PC-9 (cell line): ENCODE measurements around the gene IGFBP2. TPM values are rescaled to one million over a fixed set of nuclear protein-coding genes. Genes with fewer than 3 reads are reported as not detected.

Experiments
- BruUV-seq: library from RNA; stranded (reverse); fragments of 400-500 nt; replicated peaks from 2 replicates; lab custom pipeline; 2021; lab: Mats Ljungman, UMichigan
- CTCF ChIA-PET: fragments of 300-600 bp; sonication (Branson Sonifier 250); formaldehyde crosslinking; loops from one replicate; lab custom pipeline; 2022; ENCODE audit warnings: antibody characterized with exemption; lab: Charles Lee
- POLR2A ChIA-PET: fragments of 300-600 bp; sonication (Branson Sonifier 250); formaldehyde crosslinking; loops from one replicate; lab custom pipeline; 2022; ENCODE audit warnings: antibody characterized with exemption; ENCODE audit not compliant: unreplicated experiment; lab: Charles Lee
- DNase-seq, 2 experiments: peaks; one replicate each; pipeline versions ENCODE4 v3.0.0 to v3.0.0-alpha.2; 2015 to 2022; ENCODE audit warnings: mixed read lengths in 1 of 2
- H2AFZ ChIP-seq: fragments of 200-600 bp; sonication (generic); 2 replicates; pipeline ENCODE4 v1.8.1; 2017; ENCODE audit warnings: antibody characterized with exemption
- H3F3A ChIP-seq: fragments of 200-600 bp; sonication (generic); 2 replicates; pipeline ENCODE4 v1.8.1; 2017; ENCODE audit warnings: antibody characterized with exemption, mild to moderate bottlenecking, low read depth; ENCODE audit not compliant: insufficient read depth
- H3K27ac ChIP-seq: fragments of 200-600 bp; sonication (generic); 2 replicates; pipeline ENCODE4 v1.6.1; 2016; ENCODE audit warnings: mixed run types
- H3K27me3 ChIP-seq: fragments of 200-600 bp; sonication (generic); 2 replicates; pipeline ENCODE4 v1.6.1; 2016; ENCODE audit warnings: low read depth, mixed run types; ENCODE audit not compliant: insufficient read depth
- H3K36me3 ChIP-seq: fragments of 200-600 bp; sonication (generic); 2 replicates; pipeline ENCODE4 v1.6.1; 2016; ENCODE audit warnings: low read depth, mixed run types
- H3K4me1 ChIP-seq: fragments of 200-600 bp; sonication (generic); replicated peaks from 2 replicates; pipeline ENCODE4 v1.6.1; 2016; ENCODE audit warnings: mixed run types; ENCODE audit not compliant: insufficient read depth
- H3K4me2 ChIP-seq: fragments of 200-600 bp; sonication (generic); 2 replicates; pipeline ENCODE4 v1.6.1; 2017; ENCODE audit warnings: mixed run types
- H3K4me3 ChIP-seq: fragments of 200-600 bp; sonication (generic); 2 replicates; pipeline ENCODE4 v1.6.1; 2016; ENCODE audit warnings: mixed run types
- H3K79me2 ChIP-seq: fragments of 200-600 bp; sonication (generic); 2 replicates; pipeline ENCODE4 v1.6.1; 2017; ENCODE audit warnings: low read depth, mixed run types
- H3K9me2 ChIP-seq: fragments of 200-600 bp; sonication (generic); 2 replicates; pipeline ENCODE4 v1.8.1; 2017; ENCODE audit warnings: mild to moderate bottlenecking; ENCODE audit not compliant: insufficient read depth
- H3K9me3 ChIP-seq: fragments of 200-600 bp; sonication (generic); 2 replicates; pipeline ENCODE4 v1.8.1; 2016; ENCODE audit warnings: low read depth; ENCODE audit not compliant: insufficient read depth
- H4K20me1 ChIP-seq: fragments of 200-600 bp; sonication (generic); 2 replicates; pipeline ENCODE4 v1.8.1; 2017; ENCODE audit not compliant: insufficient read depth
- EZH2 ChIP-seq: fragments of 200-600 bp; sonication (generic); IDR thresholded peaks from 2 replicates; pipeline ENCODE4 v1.8.0; 2017; ENCODE audit warnings: antibody characterized with exemption, low read depth
- intact Hi-C: fragments of 100-400 bp; cut with micrococcal nuclease; formaldehyde crosslinking; loops from one replicate; pipeline ENCODE4 v1.10.0; 2022; ENCODE audit not compliant: unreplicated experiment
- total RNA-seq: library from RNA; stranded (reverse); gene quantifications from 2 replicates; pipeline ENCODE4 v1.2.3, GENCODE V29; 2021
- TF ChIP-seq, protein P1 (sequence below): fragments of 200-600 bp; sonication (generic); conservative IDR thresholded peaks from 2 replicates; pipeline ENCODE4 v1.6.1; 2017; ENCODE audit warnings: mixed run types, antibody characterized with exemption, mild to moderate bottlenecking, moderate library complexity

The IGFBP2 gene
- total RNA-seq, 1 experiment from 2014 or later: 106 TPM

DNA sequence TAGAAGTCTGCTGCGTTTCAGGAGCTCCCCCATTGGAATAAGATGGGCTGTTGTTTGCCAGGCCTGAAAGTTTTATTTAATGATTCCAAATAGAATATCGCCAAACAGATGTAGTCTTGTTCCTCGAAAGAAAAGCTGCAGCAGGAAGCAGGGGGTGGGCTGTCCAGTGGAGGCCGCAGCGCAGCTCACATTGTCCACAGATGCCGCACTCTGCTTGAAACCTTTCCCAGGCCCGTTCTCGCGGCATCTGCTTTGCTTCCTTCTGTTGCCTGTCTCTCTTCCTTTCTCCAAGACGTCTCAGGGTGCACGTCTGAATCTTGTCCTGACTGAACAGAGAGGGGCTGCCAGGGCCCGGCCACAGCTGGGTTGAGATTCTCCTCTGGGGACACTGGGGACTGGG lies 12.4 kb upstream of the IGFBP2 start:
- TF ChIP-seq EZH2: no peak
- TF ChIP-seq, protein P1, sequence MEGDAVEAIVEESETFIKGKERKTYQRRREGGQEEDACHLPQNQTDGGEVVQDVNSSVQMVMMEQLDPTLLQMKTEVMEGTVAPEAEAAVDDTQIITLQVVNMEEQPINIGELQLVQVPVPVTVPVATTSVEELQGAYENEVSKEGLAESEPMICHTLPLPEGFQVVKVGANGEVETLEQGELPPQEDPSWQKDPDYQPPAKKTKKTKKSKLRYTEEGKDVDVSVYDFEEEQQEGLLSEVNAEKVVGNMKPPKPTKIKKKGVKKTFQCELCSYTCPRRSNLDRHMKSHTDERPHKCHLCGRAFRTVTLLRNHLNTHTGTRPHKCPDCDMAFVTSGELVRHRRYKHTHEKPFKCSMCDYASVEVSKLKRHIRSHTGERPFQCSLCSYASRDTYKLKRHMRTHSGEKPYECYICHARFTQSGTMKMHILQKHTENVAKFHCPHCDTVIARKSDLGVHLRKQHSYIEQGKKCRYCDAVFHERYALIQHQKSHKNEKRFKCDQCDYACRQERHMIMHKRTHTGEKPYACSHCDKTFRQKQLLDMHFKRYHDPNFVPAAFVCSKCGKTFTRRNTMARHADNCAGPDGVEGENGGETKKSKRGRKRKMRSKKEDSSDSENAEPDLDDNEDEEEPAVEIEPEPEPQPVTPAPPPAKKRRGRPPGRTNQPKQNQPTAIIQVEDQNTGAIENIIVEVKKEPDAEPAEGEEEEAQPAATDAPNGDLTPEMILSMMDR: no peak
- Histone ChIP-seq H3K9me2 (no peaks in the 10 kb centered on the region), H3K36me3 (no peaks in the 10 kb centered on the region), H3K27ac (no peak overlapping the region), H3K4me2 (no peak overlapping the region), H3K27me3 (no peaks in the 10 kb centered on the region), H3K9me3 (no peaks in the 10 kb centered on the region), H4K20me1 (no peaks in the 10 kb centered on the region), H3K79me2 (no peaks in the 10 kb centered on the region), H3K4me1 (peaks cover 48% of the 10 kb centered on the region), H2AFZ (no peak overlapping the region), H3K4me3 (no peak overlapping the region), H3F3A (peaks cover 39% of the 10 kb centered on the region; the same call in 1 of the 2 replicates)
- intact Hi-C loops: no loop called here
- BruUV-seq: no TSS peak
- DNase-seq: no peak
- ChIA-PET POLR2A (no interaction called here), CTCF (no interaction called here)

DNA sequence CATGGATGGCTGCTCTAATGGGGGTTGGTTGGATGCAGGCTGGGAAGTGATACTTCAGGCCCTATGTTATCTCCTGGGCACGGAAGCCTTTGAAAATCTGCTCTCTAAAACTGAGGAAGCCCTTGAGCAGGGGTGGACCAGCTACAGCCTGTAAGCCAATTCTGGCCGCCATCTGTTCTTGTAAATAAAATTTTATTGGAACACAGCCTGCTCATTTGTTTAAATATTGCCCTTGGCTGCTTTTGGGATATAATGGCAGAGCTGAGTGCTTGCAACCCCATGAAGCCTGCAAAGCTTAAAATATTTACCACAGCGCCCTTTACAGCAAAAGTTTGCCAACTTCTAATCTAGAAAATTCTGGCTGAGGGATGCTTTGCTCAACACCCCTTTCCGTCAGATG lies 11.9 kb upstream of the IGFBP2 start:
- H3F3A ChIP-seq: peaks cover 43% of the 10 kb centered on the region; the same call in 1 of the 2 replicates
- no TSS peak for BruUV-seq
- no peak overlapping the region for H3K4me2 ChIP-seq
- H4K20me1 ChIP-seq: no peaks in the 10 kb centered on the region
- H3K27me3 ChIP-seq: no peaks in the 10 kb centered on the region
- no peak overlapping the region for H2AFZ ChIP-seq
- no peaks in the 10 kb centered on the region for H3K36me3 ChIP-seq
- no peaks in the 10 kb centered on the region for H3K79me2 ChIP-seq
- DNase-seq: no peak
- intact Hi-C loops: no loop called here
- H3K4me1 ChIP-seq: peaks cover 53% of the 10 kb centered on the region
- CTCF ChIA-PET: no interaction called here
- no peaks in the 10 kb centered on the region for H3K9me3 ChIP-seq
- POLR2A ChIA-PET: no interaction called here
- TF ChIP-seq, protein P1: no peak
- TF ChIP-seq EZH2: no peak
- no peaks in the 10 kb centered on the region for H3K9me2 ChIP-seq
- no peak overlapping the region for H3K4me3 ChIP-seq
- no peak overlapping the region for H3K27ac ChIP-seq

DNA sequence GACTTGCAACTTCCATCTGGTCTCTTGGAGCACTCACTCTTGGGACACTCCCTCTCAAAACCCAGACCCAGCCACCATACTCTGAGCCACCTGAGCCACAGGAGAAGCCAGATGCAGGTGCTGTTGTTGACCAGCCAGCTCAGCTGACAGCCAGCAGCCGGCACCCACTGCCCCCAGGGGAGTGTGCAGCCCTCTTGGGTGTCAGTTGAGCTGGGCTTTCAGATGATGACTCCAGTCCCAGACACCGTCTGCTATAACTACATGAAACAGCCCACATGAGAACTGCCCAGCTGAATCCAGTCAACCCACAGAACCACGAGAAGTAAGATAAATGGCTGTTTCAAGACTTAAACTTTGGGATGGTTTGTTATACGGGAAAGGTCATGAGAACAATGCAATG lies 10.7 kb upstream of the IGFBP2 start:
- no peaks in the 10 kb centered on the region for H3K79me2 ChIP-seq
- no peak overlapping the region for H3K4me2 ChIP-seq
- H3K9me3 ChIP-seq: no peaks in the 10 kb centered on the region
- no peaks in the 10 kb centered on the region for H3K27me3 ChIP-seq
- H3K9me2 ChIP-seq: no peaks in the 10 kb centered on the region
- no peak overlapping the region for H2AFZ ChIP-seq
- H4K20me1 ChIP-seq: no peaks in the 10 kb centered on the region
- H3K4me1 ChIP-seq: peaks cover 65% of the 10 kb centered on the region
- BruUV-seq: no TSS peak
- no peak overlapping the region for H3K4me3 ChIP-seq
- no peak overlapping the region for H3K27ac ChIP-seq
- POLR2A ChIA-PET: no interaction called here
- intact Hi-C loops: no loop called here
- no peak for TF ChIP-seq EZH2
- TF ChIP-seq, protein P1: no peak
- DNase-seq: no peak
- H3K36me3 ChIP-seq: no peaks in the 10 kb centered on the region
- CTCF ChIA-PET: no interaction called here
- H3F3A ChIP-seq: peaks cover 53% of the 10 kb centered on the region; the same call in 1 of the 2 replicates
